ENCODE measurements around the gene CFAP90. TPM values are rescaled to one million over a fixed set of nuclear protein-coding genes. Genes with fewer than 3 reads are reported as not detected.

CFAP90 gene
- total RNA-seq, 1 experiment from 2014 or later: 0.69 TPM

GRCh38 chr5:7871653-7872052 is 20.7 kb upstream of the CFAP90 start:
- Histone ChIP-seq H3K9me3 (ENCODE audit: control insufficient read depth, insufficient read depth, low read depth, low read length) (no peaks in the 10 kb centered on the region), H3K4me3 (ENCODE audit: low read depth in 2 of 2, low read length in 2 of 2) (no peak overlapping the region), H3K36me3 (ENCODE audit: control insufficient read depth, insufficient read depth, low read length) (peaks cover 26% of the 10 kb centered on the region), H3K27ac (ENCODE audit: low read length) (no peak overlapping the region), H3K27me3 (ENCODE audit: control insufficient read depth, insufficient read depth, low read length) (no peaks in the 10 kb centered on the region), H3K4me1 (ENCODE audit: control insufficient read depth, insufficient read depth, low read length) (peaks cover 20% of the 10 kb centered on the region)
- intact Hi-C loops (cut with micrococcal nuclease; ENCODE audit: unreplicated experiment) (no loop called here), in situ Hi-C loops (cut with HindIII; ENCODE audit: low pct_unique_long_range_greater_than_20kb, low sequenced_read_pairs) (no loop called here)
- ChIA-PET CTCF (no interaction called here), POLR2A (no interaction called here)
- TF ChIP-seq REST (IDR thresholded peaks at IDR 0.05; ENCODE audit: insufficient read depth in 1 of 2, low read depth in 2 of 2, low read length in 1 of 2): no peak
- no peak for TF ChIP-seq TCF7L2 (IDR thresholded peaks at IDR 0.05; ENCODE audit: low read depth, low read length)
- TF ChIP-seq SIN3A (IDR thresholded peaks at IDR 0.05; ENCODE audit: borderline replicate concordance, insufficient read depth, low read depth, low read length): no peak
- TF ChIP-seq CTCF (IDR thresholded peaks at IDR 0.05): no peak
- TF ChIP-seq POLR2AphosphoS5 (IDR thresholded peaks at IDR 0.05; ENCODE audit: low read depth, low read length): no peak
- DNase-seq (ENCODE audit: low read depth, low spot score) (no peak), ATAC-seq (no peak)
- no TSS peak for BruUV-seq (replicated peaks)

DNA sequence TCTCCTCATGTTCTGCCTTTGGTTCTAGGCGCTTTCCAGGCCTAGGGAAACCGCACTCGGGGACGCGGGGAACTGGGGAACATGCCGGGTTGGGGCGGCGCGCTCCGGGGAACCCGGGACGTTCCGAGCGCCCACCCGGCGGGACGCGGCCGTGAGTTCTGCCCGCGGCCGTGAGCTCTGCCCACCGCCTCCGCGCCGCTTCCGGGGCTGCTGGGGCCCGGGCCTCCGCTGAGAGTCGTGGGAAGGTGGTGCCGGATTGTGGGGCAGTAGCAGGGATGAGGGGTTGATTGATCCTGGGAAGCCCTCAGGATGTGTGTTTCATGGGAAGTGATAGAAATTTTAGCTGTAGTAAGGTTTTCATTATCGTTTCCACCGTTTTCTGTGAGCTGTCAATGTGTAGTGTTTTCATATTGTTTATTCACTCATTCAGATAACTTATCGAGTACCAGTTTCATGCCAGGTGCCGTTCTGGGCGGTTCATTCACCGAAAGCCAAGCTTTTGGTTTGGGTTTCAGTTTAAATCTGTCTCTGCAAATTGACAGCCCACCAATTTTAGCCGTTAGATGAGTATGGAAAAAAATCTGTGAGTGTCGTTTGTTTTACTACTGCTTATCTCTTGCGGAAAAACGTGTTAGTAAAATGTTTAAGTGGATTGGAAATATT is 18.7 kb upstream of the CFAP90 start:
- H3K9me3 ChIP-seq (ENCODE audit: control insufficient read depth, insufficient read depth, low read depth, low read length): no peaks in the 10 kb centered on the region
- CTCF ChIA-PET: interaction anchor here (1.3 to 1.4 kb wide), 2 partner anchors 17 to 1103 kb away, joined by 3 read pairs; no protein-coding TSS in a partner anchor
- POLR2A ChIA-PET: no interaction called here
- ATAC-seq: peak; percentile 27
- H3K27me3 ChIP-seq (ENCODE audit: control insufficient read depth, insufficient read depth, low read length): no peaks in the 10 kb centered on the region
- BruUV-seq (replicated peaks): TSS peak; percentile 72
- no peak for DNase-seq (ENCODE audit: low read depth, low spot score)
- peak overlapping the region; percentile 94 for H3K27ac ChIP-seq (ENCODE audit: low read length)
- H3K36me3 ChIP-seq (ENCODE audit: control insufficient read depth, insufficient read depth, low read length): peaks cover 22% of the 10 kb centered on the region
- intact Hi-C loops (cut with micrococcal nuclease; ENCODE audit: unreplicated experiment): no loop called here
- H3K4me1 ChIP-seq (ENCODE audit: control insufficient read depth, insufficient read depth, low read length): peaks cover 25% of the 10 kb centered on the region
- H3K4me3 ChIP-seq (ENCODE audit: low read depth in 2 of 2, low read length in 2 of 2): peak overlapping the region; percentile 73 to 80
- TF ChIP-seq TCF7L2 (IDR thresholded peaks at IDR 0.05; ENCODE audit: low read depth, low read length) (no peak), CTCF (IDR thresholded peaks at IDR 0.05) (no peak), SIN3A (IDR thresholded peaks at IDR 0.05; ENCODE audit: borderline replicate concordance, insufficient read depth, low read depth, low read length) (no peak), REST (IDR thresholded peaks at IDR 0.05; ENCODE audit: insufficient read depth in 1 of 2, low read depth in 2 of 2, low read length in 1 of 2) (no peak), POLR2AphosphoS5 (IDR thresholded peaks at IDR 0.05; ENCODE audit: low read depth, low read length) (no peak)
- in situ Hi-C loops (cut with HindIII; ENCODE audit: low pct_unique_long_range_greater_than_20kb, low sequenced_read_pairs): no loop called here
